ENCODE results near the gene SHOC2.

- no peak for TF ChIP-seq POLR2A (conservative IDR thresholded peaks at IDR 0.05)
- no peak for TF ChIP-seq CREB1 (IDR thresholded peaks at IDR 0.05)
- TF ChIP-seq CREB1 (CRISPR knock-in tag; IDR thresholded peaks at IDR 0.05): no peak
Observed at GRCh38 chr10:110972231-110973134, 53.1 kb downstream of the SHOC2 start.

Data from K562 (cell line).